Activated T-cell treated with anti-CD3 and anti-CD28 coated beads, Interleukin-2, amount 50 U/mL, for 72 hours (primary cell): ENCODE measurements around the gene HLCS. TPM values are rescaled to one million over a fixed set of nuclear protein-coding genes. Genes with fewer than 3 reads are reported as not detected.

Source experiments
- ATAC-seq, 2 donors: fragments of 150-1000 bp; cut with Tn5 transposase; replicated peaks in 1 of 2; 2 replicates each; pipeline ENCODE4 v1.10.0; 2021; ENCODE audit warnings: moderate library complexity in 2 of 2, mild to moderate bottlenecking in 1 of 2
- DNase-seq, 2 donors: peaks; one replicate each; pipeline ENCODE4 v3.0.0; 2021 to 2022; ENCODE audit warnings: mixed read lengths in 1 of 2
- H3K27ac Mint-ChIP-seq: one replicate; pipeline ENCODE4 v1.8.0; 2022; ENCODE audit warnings: mild to moderate bottlenecking, moderate library complexity, mixed read lengths
- H3K27me3 Mint-ChIP-seq: one replicate; pipeline ENCODE4 v1.8.0; 2022; ENCODE audit warnings: low read depth, mixed read lengths
- H3K36me3 Mint-ChIP-seq, 2 donors: one replicate each; pipeline ENCODE4 v1.8.0; 2022; ENCODE audit warnings: mixed read lengths in 2 of 2, mild to moderate bottlenecking in 1 of 2; ENCODE audit not compliant: insufficient read depth in 2 of 2
- H3K4me1 Mint-ChIP-seq: one replicate; pipeline ENCODE4 v1.8.0; 2022; ENCODE audit warnings: low read depth, mixed read lengths
- H3K4me3 Mint-ChIP-seq, 2 donors: one replicate each; pipeline ENCODE4 v1.8.0; 2022; ENCODE audit warnings: mild to moderate bottlenecking in 2 of 2, mixed read lengths in 2 of 2, moderate library complexity in 2 of 2
- H3K9me3 Mint-ChIP-seq, 2 donors: one replicate each; pipeline ENCODE4 v1.8.0; 2022; ENCODE audit warnings: mixed read lengths in 2 of 2
- total RNA-seq, 2 donors: library from RNA; stranded (reverse); gene quantifications; one replicate each; pipeline ENCODE4 v1.2.3, GENCODE V29; 2022

The HLCS gene
- total RNA-seq, 2 donors from 2014 or later: 30.6 to 33.7 TPM

- peaks cover 8% of the 10 kb centered on the region for H3K27me3 Mint-ChIP-seq
- DNase-seq (no peak), ATAC-seq (no peak)
- peaks cover 0 to 3% of the 10 kb centered on the region in 2 donors for H3K9me3 Mint-ChIP-seq
- H3K27ac Mint-ChIP-seq: no peak overlapping the region
- H3K36me3 Mint-ChIP-seq: peaks cover 0 to 2% of the 10 kb centered on the region in 2 donors
- H3K4me3 Mint-ChIP-seq: no peak overlapping the region
- no peaks in the 10 kb centered on the region for H3K4me1 Mint-ChIP-seq
These were observed 233.7 kb downstream of the HLCS start for GRCh38 chr21:36732761-36733160.

GRCh38 chr21:36732217-36732616 lies 234.3 kb downstream of the HLCS start:
- ATAC-seq: no peak
- Mint-ChIP-seq H3K4me1 (no peaks in the 10 kb centered on the region), H3K4me3 (no peak overlapping the region), H3K27me3 (peaks cover 13% of the 10 kb centered on the region), H3K27ac (no peak overlapping the region), H3K36me3 (peaks cover 0 to 2% of the 10 kb centered on the region in 2 donors), H3K9me3 (peaks cover 0 to 3% of the 10 kb centered on the region in 2 donors)
- no peak for DNase-seq

- no peak for ATAC-seq
- Mint-ChIP-seq H3K4me3 (no peak overlapping the region), H3K9me3 (peaks cover 0 to 3% of the 10 kb centered on the region in 2 donors), H3K27ac (no peak overlapping the region), H3K4me1 (no peaks in the 10 kb centered on the region), H3K36me3 (peaks cover 0 to 2% of the 10 kb centered on the region in 2 donors), H3K27me3 (peaks cover 14% of the 10 kb centered on the region)
- no peak for DNase-seq
These were observed 235.9 kb downstream of the HLCS start for GRCh38 chr21:36730291-36731281.

- H3K27me3 Mint-ChIP-seq: peaks cover 14% of the 10 kb centered on the region
- no peak overlapping the region for H3K27ac Mint-ChIP-seq
- ATAC-seq (no peak), DNase-seq (no peak)
- H3K4me1 Mint-ChIP-seq: no peaks in the 10 kb centered on the region
- no peaks in the 10 kb centered on the region for H3K9me3 Mint-ChIP-seq
- H3K4me3 Mint-ChIP-seq: no peak overlapping the region
- H3K36me3 Mint-ChIP-seq: no peaks in the 10 kb centered on the region
These were observed 237.0 kb downstream of the HLCS start for GRCh38 chr21:36729310-36729970.

GRCh38 chr21:36728371-36729111 lies 237.9 kb downstream of the HLCS start:
- Mint-ChIP-seq H3K27ac (no peak overlapping the region), H3K9me3 (no peaks in the 10 kb centered on the region), H3K27me3 (peaks cover 14% of the 10 kb centered on the region), H3K4me1 (no peaks in the 10 kb centered on the region), H3K4me3 (no peak overlapping the region), H3K36me3 (no peaks in the 10 kb centered on the region)
- DNase-seq (no peak), ATAC-seq (no peak)

- Mint-ChIP-seq H3K27ac (no peak overlapping the region), H3K4me1 (no peaks in the 10 kb centered on the region), H3K36me3 (no peaks in the 10 kb centered on the region), H3K27me3 (peaks cover 14% of the 10 kb centered on the region), H3K9me3 (no peaks in the 10 kb centered on the region), H3K4me3 (no peak overlapping the region)
- DNase-seq (no peak), ATAC-seq (no peak)
These were observed 238.6 kb downstream of the HLCS start for GRCh38 chr21:36727866-36728265.

GRCh38 chr21:36725793-36726386 lies 240.6 kb downstream of the HLCS start:
- Mint-ChIP-seq H3K27me3 (peaks cover 21% of the 10 kb centered on the region), H3K9me3 (no peaks in the 10 kb centered on the region), H3K4me1 (no peaks in the 10 kb centered on the region), H3K27ac (no peak overlapping the region), H3K36me3 (no peaks in the 10 kb centered on the region), H3K4me3 (no peak overlapping the region)
- no peak for ATAC-seq
- DNase-seq: no peak

GRCh38 chr21:36724660-36725059 lies 241.8 kb downstream of the HLCS start:
- Mint-ChIP-seq H3K9me3 (no peaks in the 10 kb centered on the region), H3K36me3 (no peaks in the 10 kb centered on the region), H3K4me1 (no peaks in the 10 kb centered on the region), H3K27ac (no peak overlapping the region), H3K27me3 (peaks cover 30% of the 10 kb centered on the region), H3K4me3 (no peak overlapping the region)
- no peak for DNase-seq
- ATAC-seq: no peak

GRCh38 chr21:36723371-36723881 lies 243.0 kb downstream of the HLCS start:
- Mint-ChIP-seq H3K9me3 (no peaks in the 10 kb centered on the region), H3K4me3 (no peak overlapping the region), H3K36me3 (no peaks in the 10 kb centered on the region), H3K27me3 (peaks cover 38% of the 10 kb centered on the region), H3K4me1 (no peaks in the 10 kb centered on the region), H3K27ac (no peak overlapping the region)
- ATAC-seq (no peak), DNase-seq (no peak)

- Mint-ChIP-seq H3K4me3 (no peak overlapping the region), H3K27ac (no peak overlapping the region), H3K27me3 (peaks cover 42% of the 10 kb centered on the region), H3K9me3 (no peaks in the 10 kb centered on the region), H3K4me1 (no peaks in the 10 kb centered on the region), H3K36me3 (no peaks in the 10 kb centered on the region)
- ATAC-seq: no peak
- no peak for DNase-seq
These were observed 243.8 kb downstream of the HLCS start for GRCh38 chr21:36722370-36723368.

GRCh38 chr21:36721817-36722216 lies 244.7 kb downstream of the HLCS start:
- no peak overlapping the region for H3K27ac Mint-ChIP-seq
- no peaks in the 10 kb centered on the region for H3K9me3 Mint-ChIP-seq
- H3K36me3 Mint-ChIP-seq: no peaks in the 10 kb centered on the region
- ATAC-seq (no peak), DNase-seq (no peak)
- no peak overlapping the region for H3K4me3 Mint-ChIP-seq
- peaks cover 40% of the 10 kb centered on the region for H3K27me3 Mint-ChIP-seq
- no peaks in the 10 kb centered on the region for H3K4me1 Mint-ChIP-seq

- Mint-ChIP-seq H3K4me3 (no peak overlapping the region), H3K27ac (no peak overlapping the region), H3K4me1 (no peaks in the 10 kb centered on the region), H3K36me3 (no peaks in the 10 kb centered on the region), H3K27me3 (peaks cover 62% of the 10 kb centered on the region), H3K9me3 (no peaks in the 10 kb centered on the region)
- ATAC-seq (no peak), DNase-seq (no peak)
These were observed 246.9 kb downstream of the HLCS start for GRCh38 chr21:36719614-36720013.
